Thoracic aorta (tissue), 2 donors: ENCODE measurements around the gene RMND5A. TPM values are rescaled to one million over a fixed set of nuclear protein-coding genes. Genes with fewer than 3 reads are reported as not detected.

ENCODE experiments used
- ATAC-seq: fragments of 150-250 bp; one replicate; pipeline ENCODE4 v1.8.0; 2017; ENCODE audit warnings: low read depth; ENCODE audit not compliant: insufficient number of reproducible peaks, low FRiP score
- DNase-seq: peaks from one replicate; pipeline ENCODE4 v3.0.0-alpha.2; 2020; ENCODE audit warnings: low spot score
- H3K27ac ChIP-seq, 2 donors: fragments of 200-600 bp; sonication (generic); 1 replicate in 1 of 2; 2 replicates in 1 of 2; pipeline ENCODE4 v1.5.1; 2016; ENCODE audit warnings: mild to moderate bottlenecking in 2 of 2, moderate library complexity in 2 of 2
- H3K27me3 ChIP-seq: fragments of 200-600 bp; sonication (generic); replicated peaks from 2 replicates; pipeline ENCODE4 v1.6.0; 2016; ENCODE audit warnings: mild to moderate bottlenecking; ENCODE audit not compliant: insufficient read depth
- H3K36me3 ChIP-seq: fragments of 200-600 bp; sonication (generic); one replicate; pipeline ENCODE4 v1.5.1; 2016
- H3K4me1 ChIP-seq, 2 donors: fragments of 200-600 bp; sonication (generic); 1 replicate in 1 of 2; 2 replicates in 1 of 2; pipeline versions ENCODE4 v1.5.1 to v1.6.0; 2016; ENCODE audit warnings: low read depth in 2 of 2, mild to moderate bottlenecking in 1 of 2; ENCODE audit not compliant: control insufficient read depth in 1 of 2
- H3K4me3 ChIP-seq: fragments of 200-600 bp; sonication (generic); 2 replicates; pipeline ENCODE4 v1.5.1; 2016; ENCODE audit warnings: mild to moderate bottlenecking
- H3K9me3 ChIP-seq: fragments of 200-600 bp; sonication (generic); 2 replicates; pipeline ENCODE4 v1.5.1; 2016
- total RNA-seq, 2 donors: library from RNA; depleted of rRNA; stranded (reverse); fragments of >200 nt; gene quantifications; one replicate each; pipeline versions ENCODE4 v1.1.0 to v1.2.3, GENCODE V29; 2016
- TF ChIP-seq, protein P1 (sequence below): fragments of 200-600 bp; sonication (generic); IDR thresholded peaks from one replicate; pipeline ENCODE4 v1.5.1; 2019; ENCODE audit warnings: antibody characterized with exemption

Gene RMND5A
- total RNA-seq, 2 donors from 2014 or later: 23.8 to 27.7 TPM

DNA sequence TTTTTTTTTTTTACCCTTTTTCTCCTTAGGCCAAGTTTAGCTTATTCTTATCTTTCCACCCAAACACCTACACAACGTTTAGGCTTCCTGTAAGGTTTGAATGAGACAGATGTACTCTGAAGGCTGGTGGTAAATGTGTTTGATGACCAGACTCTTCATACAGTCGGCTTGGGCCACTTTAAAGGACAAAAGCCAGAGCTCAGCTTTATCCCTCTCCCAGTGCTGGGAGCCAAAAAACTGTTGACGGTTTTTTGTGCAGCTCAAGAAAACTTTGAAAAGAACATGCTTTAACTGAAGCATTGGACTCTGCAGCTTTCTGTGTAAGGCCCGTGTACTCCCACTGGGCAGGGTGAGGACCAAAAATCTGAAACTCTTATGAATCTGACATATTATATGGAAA is 55.2 kb downstream of the RMND5A start:
- no peak for ATAC-seq
- Histone ChIP-seq H3K27ac (no peak overlapping the region), H3K4me1 (no peaks in the 10 kb centered on the region), H3K4me3 (no peak overlapping the region), H3K36me3 (peaks cover 30% of the 10 kb centered on the region), H3K9me3 (no peaks in the 10 kb centered on the region), H3K27me3 (no peaks in the 10 kb centered on the region)
- TF ChIP-seq, protein P1, sequence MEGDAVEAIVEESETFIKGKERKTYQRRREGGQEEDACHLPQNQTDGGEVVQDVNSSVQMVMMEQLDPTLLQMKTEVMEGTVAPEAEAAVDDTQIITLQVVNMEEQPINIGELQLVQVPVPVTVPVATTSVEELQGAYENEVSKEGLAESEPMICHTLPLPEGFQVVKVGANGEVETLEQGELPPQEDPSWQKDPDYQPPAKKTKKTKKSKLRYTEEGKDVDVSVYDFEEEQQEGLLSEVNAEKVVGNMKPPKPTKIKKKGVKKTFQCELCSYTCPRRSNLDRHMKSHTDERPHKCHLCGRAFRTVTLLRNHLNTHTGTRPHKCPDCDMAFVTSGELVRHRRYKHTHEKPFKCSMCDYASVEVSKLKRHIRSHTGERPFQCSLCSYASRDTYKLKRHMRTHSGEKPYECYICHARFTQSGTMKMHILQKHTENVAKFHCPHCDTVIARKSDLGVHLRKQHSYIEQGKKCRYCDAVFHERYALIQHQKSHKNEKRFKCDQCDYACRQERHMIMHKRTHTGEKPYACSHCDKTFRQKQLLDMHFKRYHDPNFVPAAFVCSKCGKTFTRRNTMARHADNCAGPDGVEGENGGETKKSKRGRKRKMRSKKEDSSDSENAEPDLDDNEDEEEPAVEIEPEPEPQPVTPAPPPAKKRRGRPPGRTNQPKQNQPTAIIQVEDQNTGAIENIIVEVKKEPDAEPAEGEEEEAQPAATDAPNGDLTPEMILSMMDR: no peak
- DNase-seq: no peak

DNA sequence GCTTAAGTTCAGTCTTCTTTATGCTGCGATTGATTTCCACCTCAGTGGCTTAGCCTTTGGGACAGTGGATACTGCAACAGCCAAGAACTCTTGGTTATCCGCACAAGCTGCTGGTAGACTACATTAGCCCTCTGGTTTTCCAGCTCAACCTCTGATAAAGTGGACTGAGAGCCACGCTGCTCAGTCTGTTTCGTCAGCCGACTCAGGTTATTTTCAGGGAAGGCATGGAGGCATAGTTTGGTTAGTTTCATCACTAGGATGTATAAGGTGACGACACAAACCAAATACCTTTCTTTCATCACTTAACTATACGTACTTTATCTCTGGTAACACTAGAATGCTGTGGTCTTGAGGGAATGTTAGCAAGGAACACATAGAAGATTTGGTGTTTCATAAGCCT is 56.4 kb downstream of the RMND5A start:
- DNase-seq: no peak
- H3K9me3 ChIP-seq: no peaks in the 10 kb centered on the region
- no peak overlapping the region for H3K27ac ChIP-seq
- H3K36me3 ChIP-seq: peaks cover 19% of the 10 kb centered on the region
- no peaks in the 10 kb centered on the region for H3K4me1 ChIP-seq
- no peaks in the 10 kb centered on the region for H3K27me3 ChIP-seq
- no peak for ATAC-seq
- H3K4me3 ChIP-seq: no peak overlapping the region
- TF ChIP-seq, protein P1: no peak

DNA sequence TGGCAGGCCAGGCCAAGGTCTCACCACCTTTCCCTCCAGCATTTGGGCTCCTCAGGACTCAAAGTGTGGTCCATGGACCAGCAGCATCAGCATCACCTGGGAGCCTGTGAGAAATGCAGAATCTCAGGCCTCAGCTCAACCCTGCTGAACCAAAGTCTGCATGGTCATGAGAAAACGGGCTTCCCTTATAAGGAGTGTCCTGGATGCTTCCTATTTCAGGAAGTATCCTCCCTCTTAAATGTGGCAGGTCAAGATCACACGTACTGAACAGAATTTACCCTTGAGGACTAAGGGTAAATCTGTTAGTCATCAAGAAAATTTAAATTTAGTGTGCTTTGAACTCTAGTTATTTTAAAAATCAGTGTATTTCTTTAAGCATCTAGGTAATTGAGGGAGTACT is 58.9 kb downstream of the RMND5A start:
- no peaks in the 10 kb centered on the region for H3K27me3 ChIP-seq
- TF ChIP-seq, protein P1: no peak
- peaks cover 15% of the 10 kb centered on the region for H3K36me3 ChIP-seq
- H3K4me3 ChIP-seq: no peak overlapping the region
- H3K4me1 ChIP-seq: no peaks in the 10 kb centered on the region
- no peak overlapping the region for H3K27ac ChIP-seq
- DNase-seq (no peak), ATAC-seq (no peak)
- H3K9me3 ChIP-seq: no peaks in the 10 kb centered on the region

DNA sequence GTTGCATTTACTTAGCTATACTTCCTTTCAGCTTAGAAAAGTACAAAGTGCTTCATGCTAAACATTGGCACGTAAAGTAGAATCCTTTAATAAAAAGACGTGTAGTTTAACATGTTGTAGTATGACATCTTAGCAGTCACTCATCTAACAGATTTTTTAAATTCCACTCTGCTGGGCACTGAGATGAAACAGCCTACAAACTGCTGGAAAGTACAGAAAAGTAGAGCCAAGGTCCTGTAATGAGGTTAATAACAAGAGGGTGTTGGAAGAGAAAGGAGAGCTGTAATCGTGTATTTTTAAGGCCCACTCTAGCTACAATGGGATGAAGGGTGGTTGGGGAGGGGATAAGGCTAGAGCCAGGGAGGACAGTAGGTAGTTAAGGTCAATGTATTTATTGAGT is 59.9 kb downstream of the RMND5A start:
- H3K27ac ChIP-seq: no peak overlapping the region
- TF ChIP-seq, protein P1: no peak
- ATAC-seq (no peak), DNase-seq (no peak)
- H3K9me3 ChIP-seq: no peaks in the 10 kb centered on the region
- H3K4me1 ChIP-seq: no peaks in the 10 kb centered on the region
- peaks cover 7% of the 10 kb centered on the region for H3K36me3 ChIP-seq
- H3K27me3 ChIP-seq: no peaks in the 10 kb centered on the region
- H3K4me3 ChIP-seq: no peak overlapping the region

DNA sequence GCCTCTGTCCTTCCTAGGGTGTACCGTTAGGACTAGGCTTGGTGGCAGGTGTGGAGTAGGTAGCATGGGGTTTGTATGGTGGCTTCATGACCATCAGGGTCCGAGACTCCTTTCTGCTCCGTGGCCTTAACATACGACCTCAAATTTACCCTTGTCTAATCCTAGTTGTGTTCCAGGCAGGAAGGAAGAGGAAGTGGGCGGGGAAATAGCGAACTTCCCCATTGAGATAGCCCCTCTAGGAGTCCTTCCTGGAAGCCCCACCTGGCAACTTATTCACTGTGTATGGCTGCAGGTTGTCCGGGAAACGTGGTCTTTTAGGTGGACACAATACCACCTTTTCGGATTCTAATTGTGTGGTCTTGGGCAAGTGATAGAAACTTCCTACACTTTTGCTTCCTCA is 61.3 kb downstream of the RMND5A start:
- H3K36me3 ChIP-seq: no peaks in the 10 kb centered on the region
- no peak for ATAC-seq

More for the DNA sequence above, 61.3 kb downstream of the RMND5A start:
- H3K4me1 ChIP-seq: no peaks in the 10 kb centered on the region
- TF ChIP-seq, protein P1: no peak
- no peaks in the 10 kb centered on the region for H3K9me3 ChIP-seq
- H3K4me3 ChIP-seq: no peak overlapping the region
- H3K27me3 ChIP-seq: no peaks in the 10 kb centered on the region
- H3K27ac ChIP-seq: no peak overlapping the region
- DNase-seq: no peak
